Stimulated activated CD8-positive, alpha-beta memory T cell treated with anti-CD3 and anti-CD28 coated beads, Interleukin-15, amount 100 ng/mL, for 48 hours (primary cell): ENCODE measurements around the gene NUTM2F.
"Not testable (repeated sequence)": the region's sequence is repeated elsewhere in the genome, so short reads cannot be mapped to it uniquely, and the experiment has no call there.

Experiments
- DNase-seq, 2 donors: peaks; one replicate each; pipeline ENCODE4 v3.0.0-alpha.2; 2020; ENCODE audit warnings: low read depth in 2 of 2

The NUTM2F gene, protein sequence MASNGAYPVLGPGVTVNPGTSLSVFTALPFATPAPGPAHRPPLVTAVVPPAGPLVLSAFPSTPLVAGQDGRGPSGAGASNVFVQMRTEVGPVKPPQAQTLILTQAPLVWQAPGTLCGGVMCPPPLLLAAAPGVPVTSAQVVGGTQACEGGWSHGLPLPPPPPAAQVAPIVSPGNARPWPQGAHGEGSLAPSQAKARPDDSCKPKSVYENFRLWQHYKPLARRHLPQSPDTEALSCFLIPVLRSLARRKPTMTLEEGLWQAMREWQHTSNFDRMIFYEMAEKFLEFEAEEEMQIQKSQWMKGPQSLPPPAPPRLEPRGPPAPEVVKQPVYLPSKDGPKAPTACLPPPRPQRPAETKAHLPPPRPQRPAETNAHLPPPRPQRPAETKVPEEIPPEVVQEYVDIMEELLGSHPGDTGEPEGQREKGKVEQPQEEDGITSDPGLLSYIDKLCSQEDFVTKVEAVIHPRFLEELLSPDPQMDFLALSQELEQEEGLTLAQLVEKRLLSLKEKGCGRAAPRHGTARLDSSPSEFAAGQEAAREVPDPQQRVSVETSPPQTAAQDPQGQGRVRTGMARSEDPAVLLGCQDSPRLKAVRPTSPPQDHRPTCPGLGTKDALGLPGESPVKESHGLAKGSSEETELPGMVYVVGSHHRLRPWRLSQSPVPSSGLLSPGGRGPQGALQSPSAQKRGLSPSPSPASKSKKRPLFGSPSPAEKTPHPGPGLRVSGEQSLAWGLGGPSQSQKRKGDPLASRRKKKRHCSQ

DNA sequence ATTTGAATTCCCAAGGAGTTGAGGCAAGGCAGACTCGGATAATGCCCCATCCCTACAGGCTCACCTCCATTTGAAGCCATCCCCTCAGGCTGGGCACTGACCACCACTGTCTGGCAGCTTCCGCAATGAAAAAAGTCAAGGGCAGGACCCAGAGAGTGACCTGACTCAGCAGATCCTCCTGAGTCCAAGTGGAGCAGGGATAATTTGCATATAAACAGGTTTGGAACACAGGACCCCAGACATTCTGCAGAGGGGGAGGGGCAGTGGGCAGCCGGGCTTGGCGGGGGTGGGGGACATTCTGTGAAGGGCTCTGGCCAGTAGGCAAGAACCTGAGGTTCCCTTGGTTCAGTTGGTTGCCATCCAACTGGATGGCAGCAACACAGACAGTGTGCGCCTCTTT, at the start of gene NUTM2F:
TSS of gene NUTM2F (minus strand) at position 101 of the 400 bp plus-strand sequence. CDS start at position 80, 21 bp downstream.
- DNase-seq = not testable (repeated sequence)

DNA sequence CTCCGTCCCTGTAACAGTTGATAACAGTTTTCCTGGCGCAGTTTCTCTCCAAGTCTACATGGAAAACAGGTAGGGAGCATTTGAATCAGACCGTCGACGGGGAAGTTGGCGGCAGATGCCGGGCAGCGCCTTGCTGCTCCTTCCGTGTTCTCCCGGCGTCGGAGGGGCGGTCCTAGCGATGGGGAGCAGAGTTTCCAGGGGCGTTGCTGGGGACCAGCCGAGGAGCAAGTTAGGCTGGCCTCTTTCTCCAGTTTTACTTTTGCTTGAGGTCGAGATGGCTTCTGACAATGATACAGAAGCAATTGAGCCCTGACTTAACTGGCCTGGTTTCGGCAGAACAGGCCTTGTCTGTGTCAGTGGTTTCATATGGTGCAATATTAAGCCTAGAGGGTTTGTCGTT, 46.8 kb upstream of the NUTM2F start:
- DNase-seq = not testable (repeated sequence)

DNA sequence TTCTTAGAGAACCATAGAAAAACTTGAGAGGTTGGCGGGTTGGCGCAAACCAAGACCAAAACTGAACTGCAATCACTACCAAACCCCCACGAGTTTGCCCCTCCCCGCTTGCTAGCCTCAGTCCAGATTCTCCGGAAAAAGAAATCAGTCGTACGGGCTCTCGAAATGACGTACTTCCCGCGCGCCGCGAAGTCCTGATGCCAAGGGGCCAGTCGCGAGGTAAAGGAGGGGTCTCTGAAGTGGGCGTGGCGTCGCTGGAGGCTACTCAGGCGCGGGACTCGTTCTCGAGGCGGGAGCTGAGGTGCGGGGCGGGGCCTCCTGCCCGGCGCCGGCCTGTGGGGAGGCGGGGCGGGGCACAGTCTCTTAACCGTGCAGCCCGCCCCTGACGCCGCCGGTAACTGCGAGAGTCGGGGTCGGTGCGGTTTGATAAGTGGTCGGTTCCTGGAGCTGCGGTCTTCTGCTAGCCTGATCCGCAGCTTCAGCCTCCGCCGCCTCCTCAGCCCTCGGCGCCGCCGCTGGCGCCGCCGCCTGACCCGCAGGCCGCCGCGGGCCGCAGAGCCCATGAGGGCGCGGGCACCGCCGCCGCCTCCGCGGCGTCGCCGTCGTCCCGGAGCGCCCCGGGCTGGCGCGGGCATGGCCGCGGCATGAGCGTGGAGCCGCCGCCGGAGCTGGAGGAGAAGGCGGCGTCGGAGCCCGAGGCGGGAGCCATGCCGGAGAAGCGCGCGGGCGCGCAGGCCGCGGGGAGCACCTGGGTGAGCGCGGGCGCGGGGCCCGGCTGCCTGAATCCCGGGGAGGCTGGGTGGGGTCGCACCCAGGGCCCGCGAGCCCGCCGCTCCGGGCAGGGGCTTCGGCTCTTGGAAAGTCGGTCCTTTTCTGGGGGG, 46.0 kb upstream of the NUTM2F start:
- DNase-seq = peak; percentile 83 to 86

- not testable (repeated sequence) for DNase-seq
Measured at GRCh38 chr9:94373779-94374175, 45.3 kb upstream of the NUTM2F start.

DNA sequence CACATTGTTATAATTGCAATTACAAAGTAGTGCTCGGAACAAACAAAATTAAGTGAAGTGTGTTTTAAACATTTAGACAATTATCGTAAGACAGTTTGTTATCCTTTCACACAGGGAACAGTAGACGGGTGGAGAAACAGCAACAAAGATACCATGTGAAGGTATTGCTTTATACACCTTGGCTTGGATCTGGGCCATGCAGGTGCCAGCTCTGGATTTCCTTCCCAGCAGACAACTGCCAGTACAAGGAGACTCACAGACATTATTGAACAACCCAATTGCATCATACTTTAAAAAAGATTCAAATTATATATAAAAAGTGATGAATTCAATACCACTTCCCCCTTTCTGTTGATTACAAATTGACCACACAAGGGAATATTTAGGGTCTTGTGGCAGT, 41.8 kb upstream of the NUTM2F start:
- not testable (repeated sequence) for DNase-seq

GRCh38 chr9:94364093-94364614, 35.7 kb upstream of the NUTM2F start:
- DNase-seq = not testable (repeated sequence)

GRCh38 chr9:94357158-94357557, 28.7 kb upstream of the NUTM2F start:
- not testable (repeated sequence) for DNase-seq

DNA sequence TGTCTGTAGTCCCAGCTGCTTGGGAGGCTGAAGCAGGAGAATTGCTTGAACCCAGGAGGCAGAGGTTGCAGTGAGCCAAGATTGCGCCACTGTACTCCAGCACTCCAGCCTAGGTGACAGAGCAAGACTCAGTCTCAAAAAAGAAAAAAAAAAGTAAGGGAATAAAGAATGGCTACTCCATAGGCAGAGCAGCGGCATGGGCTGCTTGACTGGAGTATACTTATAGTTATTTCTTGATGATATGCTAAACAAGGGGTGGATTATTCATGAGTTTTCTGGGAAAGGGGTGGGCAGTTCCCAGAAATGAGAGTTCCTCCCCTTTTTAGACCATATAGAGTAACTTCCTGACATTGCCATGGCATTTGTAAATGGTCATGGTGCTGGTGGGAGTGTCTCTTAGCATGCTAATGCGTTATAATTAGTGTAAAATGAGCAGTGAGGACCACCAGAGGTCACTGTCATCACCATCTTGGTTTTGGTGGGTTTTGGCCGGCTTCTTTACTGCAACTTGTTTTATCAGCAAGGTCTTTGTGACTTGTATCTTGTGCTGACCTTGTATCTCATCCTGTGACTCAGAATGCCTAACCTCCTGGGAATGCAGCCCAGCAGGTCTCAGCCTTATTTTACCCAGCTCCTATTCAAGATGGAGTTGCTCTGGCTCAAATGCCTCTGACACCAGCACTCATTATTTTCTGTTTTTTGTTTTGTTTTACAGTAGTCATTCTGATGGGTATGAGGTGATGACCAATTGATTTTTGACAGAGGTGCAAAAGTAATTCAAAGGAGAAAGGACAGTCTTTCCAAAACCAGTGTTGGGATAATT, 23.7 kb upstream of the NUTM2F start:
- DNase-seq = not testable (repeated sequence)

DNA sequence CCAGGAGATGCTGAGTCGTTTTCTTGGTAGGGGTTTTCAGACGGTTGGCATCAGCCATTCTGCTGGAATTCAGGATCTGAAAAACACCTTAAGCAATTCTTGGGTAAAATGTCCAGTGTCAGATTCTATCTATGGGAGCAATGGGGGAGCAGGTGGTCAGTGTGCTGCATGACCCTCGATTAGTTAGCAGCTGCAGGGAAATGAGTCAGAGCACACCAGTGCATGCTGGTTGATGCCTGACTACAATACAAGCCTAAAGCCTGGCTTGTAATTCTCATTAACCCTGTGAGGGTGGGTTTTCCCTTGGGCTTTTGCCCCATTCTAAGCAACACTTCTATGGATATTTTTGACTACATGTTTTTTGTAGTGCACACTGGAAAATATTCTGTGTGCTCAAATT, 20.3 kb upstream of the NUTM2F start:
- not testable (repeated sequence) for DNase-seq

DNA sequence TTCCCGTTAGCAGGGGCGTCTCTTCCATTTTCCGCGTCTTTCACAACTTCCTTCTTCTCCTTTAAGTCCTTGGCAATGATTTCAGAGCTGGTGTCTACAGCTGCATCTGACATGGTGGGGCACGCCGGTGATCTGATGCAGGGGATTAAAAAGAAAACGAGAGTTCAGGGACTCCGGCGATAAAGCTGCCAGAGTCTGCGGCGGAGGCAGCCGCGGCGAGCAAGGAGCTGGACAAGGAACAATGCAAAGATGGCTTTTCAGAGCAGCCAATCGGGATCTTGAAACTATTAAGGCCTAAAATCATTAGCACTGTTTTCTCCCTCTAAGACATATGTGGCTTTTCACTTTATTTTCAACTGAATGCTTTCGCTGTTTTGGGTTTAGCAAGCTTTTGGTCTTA, 19.0 kb upstream of the NUTM2F start:
- not testable (repeated sequence) for DNase-seq

- not testable (repeated sequence) for DNase-seq
Measured at GRCh38 chr9:94341703-94342102, 13.3 kb upstream of the NUTM2F start.

DNA sequence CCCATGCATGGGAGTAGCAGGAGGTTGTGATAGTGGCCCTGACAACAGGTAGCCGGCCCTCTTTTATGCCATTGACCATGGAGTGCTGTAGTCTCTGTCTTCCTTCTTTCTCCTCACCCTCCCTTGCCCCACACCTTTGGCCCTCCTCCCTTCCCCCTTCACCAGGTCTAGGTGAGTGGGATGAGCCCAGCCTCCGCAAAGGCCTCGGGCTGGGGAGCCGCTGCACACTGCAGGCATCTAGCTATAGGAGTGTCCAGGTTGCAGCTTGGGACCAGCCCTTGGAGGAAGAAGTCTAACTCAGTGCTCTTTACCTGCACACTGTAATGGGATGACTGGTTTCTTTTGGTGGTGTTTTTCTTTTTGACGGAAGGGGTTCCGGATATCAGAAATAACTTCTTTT, 12.3 kb upstream of the NUTM2F start:
- DNase-seq = not testable (repeated sequence)

DNA sequence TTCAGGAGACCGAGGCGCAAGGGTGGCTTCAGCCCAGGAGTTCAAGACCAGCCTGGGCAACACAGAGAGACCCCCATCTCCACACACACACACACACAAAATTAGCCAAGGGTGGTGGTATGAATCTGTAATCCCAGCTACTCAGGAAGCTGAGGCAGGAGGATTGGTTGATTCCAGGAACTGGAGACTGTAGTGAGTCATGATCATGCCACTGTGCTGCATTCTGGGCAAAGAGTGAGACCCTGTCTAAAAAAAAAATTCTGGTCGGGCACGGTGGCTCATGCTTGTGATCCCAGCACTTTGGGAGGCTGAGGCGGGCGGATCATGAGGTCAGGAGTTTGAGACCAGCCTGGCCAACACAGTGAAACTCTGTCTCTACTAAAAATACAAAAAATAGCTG, 11.2 kb upstream of the NUTM2F start:
- not testable (repeated sequence) for DNase-seq

DNA sequence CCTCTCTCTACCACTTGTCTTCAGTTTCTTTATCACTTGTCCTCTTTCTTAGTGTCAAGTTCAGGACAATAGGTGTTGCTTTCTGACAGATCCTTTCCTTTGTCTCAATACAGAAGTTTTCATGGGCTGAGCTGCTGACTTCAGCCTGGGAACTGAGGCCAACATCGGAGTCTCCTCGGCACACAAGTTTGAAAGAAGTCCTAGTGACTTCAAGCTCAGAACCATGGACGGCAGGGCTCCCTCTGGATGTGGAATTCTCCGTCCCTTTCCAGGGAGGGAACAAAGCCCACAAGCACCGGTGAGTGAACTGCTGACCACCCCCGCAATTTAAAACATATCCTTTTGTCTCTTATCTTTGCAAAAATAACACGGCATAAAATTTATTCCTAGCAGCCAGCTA, 10.3 kb upstream of the NUTM2F start:
- not testable (repeated sequence) for DNase-seq

- not testable (repeated sequence) for DNase-seq
Measured at GRCh38 chr9:94336445-94336844, 8.0 kb upstream of the NUTM2F start.

GRCh38 chr9:94325583-94325982, 2.9 kb downstream of the NUTM2F start:
- DNase-seq = not testable (repeated sequence)

GRCh38 chr9:94323153-94323798, 5.2 kb downstream of the NUTM2F start:
- DNase-seq = not testable (repeated sequence)

GRCh38 chr9:94322342-94322940, 6.0 kb downstream of the NUTM2F start:
- DNase-seq = not testable (repeated sequence)

- not testable (repeated sequence) for DNase-seq
Measured at GRCh38 chr9:94317949-94318657, 10.3 kb downstream of the NUTM2F start.
